GM12801 (cell line): ENCODE results near the gene FBXO46.

Experiments used
- TF ChIP-seq, protein P1 (sequence below): IDR thresholded peaks from one replicate; pipeline ENCODE4 v1.5.1; 2011; ENCODE audit warnings: control low read depth; ENCODE audit not compliant: insufficient read length; ENCODE audit errors: extremely low read depth

The FBXO46 gene

DNA sequence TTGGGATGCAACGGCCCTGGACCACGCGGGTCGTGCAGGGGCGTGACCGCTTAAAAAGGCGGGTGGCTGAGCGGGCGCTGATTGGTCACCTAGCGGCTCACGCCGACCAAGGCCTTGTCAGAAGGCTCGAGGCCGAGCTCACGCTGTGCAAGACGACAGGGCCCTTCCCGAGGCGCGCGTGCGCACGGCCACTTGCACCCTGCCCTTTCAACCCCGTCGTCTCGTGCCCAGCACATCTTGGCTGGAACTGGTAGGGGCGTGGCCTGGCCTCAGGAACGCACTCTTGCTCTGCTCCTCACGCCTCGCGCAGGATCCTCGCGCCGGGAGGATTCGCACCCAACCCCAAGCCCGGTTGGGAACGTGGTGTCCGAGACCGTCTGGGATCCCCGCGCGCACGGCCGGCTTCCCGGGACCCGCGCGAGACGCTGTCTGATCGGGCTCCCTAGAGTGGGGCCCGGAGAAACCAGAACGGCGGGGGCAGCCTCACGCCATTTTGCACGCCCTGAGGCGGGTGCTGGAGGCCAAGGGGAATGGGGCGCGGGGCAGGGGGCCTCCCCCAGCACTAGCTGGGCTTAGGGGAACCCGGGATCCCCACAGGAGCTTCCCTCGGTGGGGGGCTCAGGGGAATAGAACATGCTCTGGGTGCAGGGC lies 2.6 kb upstream of the FBXO46 start, which contains the start of gene MEIOSIN:
MEIOSIN (plus strand) TSS at position 280 of the 651 bp plus-strand sequence. CDS start 1,938 bp downstream, outside the sequence.
- TF ChIP-seq, protein P1, sequence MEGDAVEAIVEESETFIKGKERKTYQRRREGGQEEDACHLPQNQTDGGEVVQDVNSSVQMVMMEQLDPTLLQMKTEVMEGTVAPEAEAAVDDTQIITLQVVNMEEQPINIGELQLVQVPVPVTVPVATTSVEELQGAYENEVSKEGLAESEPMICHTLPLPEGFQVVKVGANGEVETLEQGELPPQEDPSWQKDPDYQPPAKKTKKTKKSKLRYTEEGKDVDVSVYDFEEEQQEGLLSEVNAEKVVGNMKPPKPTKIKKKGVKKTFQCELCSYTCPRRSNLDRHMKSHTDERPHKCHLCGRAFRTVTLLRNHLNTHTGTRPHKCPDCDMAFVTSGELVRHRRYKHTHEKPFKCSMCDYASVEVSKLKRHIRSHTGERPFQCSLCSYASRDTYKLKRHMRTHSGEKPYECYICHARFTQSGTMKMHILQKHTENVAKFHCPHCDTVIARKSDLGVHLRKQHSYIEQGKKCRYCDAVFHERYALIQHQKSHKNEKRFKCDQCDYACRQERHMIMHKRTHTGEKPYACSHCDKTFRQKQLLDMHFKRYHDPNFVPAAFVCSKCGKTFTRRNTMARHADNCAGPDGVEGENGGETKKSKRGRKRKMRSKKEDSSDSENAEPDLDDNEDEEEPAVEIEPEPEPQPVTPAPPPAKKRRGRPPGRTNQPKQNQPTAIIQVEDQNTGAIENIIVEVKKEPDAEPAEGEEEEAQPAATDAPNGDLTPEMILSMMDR: no peak

DNA sequence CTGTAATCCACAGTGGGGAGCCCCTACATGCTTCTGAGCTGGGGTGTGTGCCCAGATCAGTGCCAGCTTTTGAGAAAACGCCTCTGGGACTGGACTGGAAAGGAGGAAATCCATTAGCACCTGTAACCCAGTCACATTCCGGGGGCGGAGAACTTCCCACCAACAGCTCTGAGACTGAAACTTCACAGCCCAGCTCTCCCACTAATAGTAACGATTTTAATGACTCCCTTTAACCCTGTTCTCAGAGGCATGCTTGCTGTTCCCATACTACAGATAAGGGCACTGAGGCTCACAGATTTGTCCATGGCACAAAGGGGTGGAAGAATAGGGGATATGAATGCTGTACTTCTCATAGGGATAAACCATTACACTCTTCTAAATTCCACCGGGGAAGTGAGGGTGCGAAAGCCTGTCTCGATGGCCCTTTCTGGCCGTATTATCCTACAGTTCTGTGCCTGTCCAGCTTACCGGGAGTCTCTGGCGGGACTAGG lies 851 bp downstream of the FBXO46 start:
- TF ChIP-seq, protein P1: no peak

DNA sequence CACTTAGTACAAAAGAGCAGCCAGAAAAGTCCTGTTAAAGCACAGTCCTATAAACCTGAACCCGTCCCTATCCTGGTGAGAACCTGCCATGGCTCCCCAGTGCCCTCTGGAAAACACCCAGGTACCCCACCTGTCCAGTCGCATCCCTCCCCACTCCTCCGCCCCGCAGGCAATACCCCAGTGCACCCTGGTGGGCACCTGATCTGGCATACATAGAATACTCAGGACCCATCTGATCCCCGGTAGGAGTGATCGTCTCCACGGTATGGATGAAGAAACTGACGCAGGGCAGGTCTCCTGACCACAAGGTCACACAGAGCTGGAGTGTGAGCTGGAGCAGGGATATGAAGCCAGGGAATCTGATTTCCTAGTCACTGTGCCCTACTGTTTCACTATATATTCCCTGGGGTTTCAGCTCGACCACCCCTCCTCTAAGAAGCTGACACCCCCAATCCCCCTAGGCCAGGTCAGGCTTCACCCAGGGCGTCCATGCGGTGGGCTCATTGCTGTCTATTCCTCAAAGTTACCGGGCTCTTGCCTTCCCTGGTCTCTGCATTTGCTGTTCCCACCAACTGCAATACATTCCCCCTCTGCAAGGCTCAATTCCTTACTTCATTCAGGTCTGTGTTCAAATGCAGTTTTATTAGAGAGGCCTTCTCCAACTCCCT lies 12.6 kb downstream of the FBXO46 start:
- TF ChIP-seq, protein P1: no peak

DNA sequence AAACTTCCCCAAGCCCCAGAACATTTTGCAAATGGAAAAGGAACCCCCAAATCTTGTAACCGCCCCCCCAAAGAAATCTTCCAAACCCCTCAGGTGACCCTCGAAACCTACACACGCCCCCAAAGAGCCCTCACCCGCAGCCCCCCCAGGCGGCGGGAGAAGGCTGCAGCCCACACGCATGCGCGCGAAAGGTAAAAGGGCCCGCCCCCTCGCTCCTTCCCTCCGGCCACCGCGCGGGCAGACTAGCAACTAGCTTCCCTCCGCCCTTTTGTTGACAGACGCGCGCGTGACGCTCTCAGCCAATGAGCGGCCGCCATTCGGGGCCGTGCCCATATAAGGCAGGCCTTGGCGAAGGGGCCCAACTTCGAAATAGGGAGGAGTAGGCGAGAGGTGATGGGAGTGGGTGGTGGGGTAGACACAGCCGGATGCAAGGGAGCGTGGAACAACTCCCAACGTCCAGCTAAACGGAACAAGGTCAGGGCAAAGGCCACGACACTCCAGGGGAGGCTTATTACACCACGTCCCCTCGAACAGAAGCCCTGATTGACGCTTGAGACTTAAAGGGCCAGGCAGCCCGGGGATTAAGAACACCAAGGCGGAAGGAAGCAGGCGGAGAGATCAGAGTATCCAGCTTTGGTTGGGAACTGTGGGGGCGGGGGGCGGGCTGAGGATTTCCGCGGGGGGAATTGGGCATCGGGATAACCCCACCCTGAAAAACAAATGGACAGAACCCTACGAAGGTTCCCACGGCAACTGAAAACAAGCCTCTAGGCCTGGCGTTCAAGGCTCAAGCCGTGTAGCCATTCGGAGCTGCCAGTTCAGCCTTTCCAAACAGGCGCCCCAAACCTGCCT lies 13.3 kb downstream of the FBXO46 start:
- TF ChIP-seq, protein P1: no peak

DNA sequence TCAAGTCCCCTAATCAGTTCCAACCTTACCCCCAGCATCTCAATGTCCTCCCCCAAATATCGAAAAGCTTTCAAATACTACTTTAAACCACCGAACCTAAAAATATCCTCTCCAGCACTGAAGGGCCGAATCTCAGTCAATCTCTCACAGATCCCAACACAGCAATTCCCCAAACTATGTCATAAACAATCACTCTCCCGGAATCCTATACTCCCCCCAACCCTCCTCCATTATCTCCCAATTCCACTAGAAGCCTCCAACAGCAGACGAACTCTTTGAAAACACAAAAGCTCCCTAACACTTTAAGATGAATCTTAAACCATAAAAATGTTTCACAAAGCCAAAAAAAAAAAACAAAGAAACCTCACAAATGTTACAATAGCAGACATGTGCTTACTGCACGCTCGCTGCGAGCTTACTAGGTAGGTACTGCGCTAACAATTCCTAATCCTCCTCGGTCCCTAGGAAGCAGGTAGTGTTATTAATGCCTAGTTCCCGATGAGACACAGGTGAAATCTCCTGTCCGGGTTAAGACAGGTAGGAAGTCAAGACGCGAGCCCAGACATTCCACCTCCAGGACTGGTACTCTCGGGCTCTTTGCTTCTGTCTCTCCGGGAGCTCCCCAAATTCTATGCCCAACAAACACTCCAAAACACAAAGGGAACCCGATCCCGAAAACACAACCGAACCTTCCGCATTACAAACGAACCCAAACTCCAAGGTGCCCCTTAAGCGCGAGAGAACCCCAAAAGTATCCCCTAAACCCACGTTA lies 14.2 kb downstream of the FBXO46 start:
- TF ChIP-seq, protein P1: no peak

DNA sequence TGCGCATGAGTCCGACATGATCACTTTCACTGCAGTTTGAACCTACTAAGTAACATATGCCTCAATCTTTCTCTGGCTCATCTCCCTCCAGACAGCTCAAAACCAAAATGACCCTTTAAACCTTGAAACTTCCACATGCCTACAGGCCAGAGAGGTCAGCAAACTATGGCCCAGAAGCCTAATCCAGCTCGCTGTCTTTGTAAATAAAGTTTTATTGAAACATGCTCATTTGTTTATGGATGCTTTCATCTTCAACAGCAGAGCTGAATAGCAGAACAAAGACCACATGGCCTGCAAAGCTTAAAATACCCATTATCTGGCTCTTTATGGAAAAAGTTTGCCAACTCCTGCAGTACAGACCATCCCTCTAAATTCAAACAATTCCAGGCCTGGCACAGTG lies 15.6 kb downstream of the FBXO46 start:
- TF ChIP-seq, protein P1: no peak
